Activated naive CD8-positive, alpha-beta T cell treated with anti-CD3 and anti-CD28 coated beads, Interleukin-2, amount 10 ng/mL, durations not matched to agents 7 days and 5 days (primary cell): ENCODE data around the gene PTPRN2. TPM values are rescaled to one million over a fixed set of nuclear protein-coding genes. Genes with fewer than 3 reads are reported as not detected.

ENCODE experiments used
- ATAC-seq: fragments of 150-1000 bp; cut with Tn5 transposase; one replicate; pipeline ENCODE4 v1.10.0; 2021; ENCODE audit warnings: low read depth, moderate library complexity
- POLR2A ChIA-PET: fragments of 350-600 bp; sonication (Branson Sonifier 250); formaldehyde crosslinking; loops from one replicate; lab custom pipeline; 2021; ENCODE audit warnings: antibody characterized with exemption; lab: Charles Lee
- DNase-seq: peaks from one replicate; pipeline ENCODE4 v3.0.0; 2021
- H3K27ac Mint-ChIP-seq: one replicate; pipeline ENCODE4 v1.8.0; 2022; ENCODE audit warnings: mild to moderate bottlenecking, mixed read lengths
- H3K27me3 Mint-ChIP-seq: one replicate; pipeline ENCODE4 v1.8.0; 2022; ENCODE audit warnings: mild to moderate bottlenecking, moderate library complexity, mixed read lengths
- H3K36me3 Mint-ChIP-seq: one replicate; pipeline ENCODE4 v1.8.0; 2021; ENCODE audit warnings: mild to moderate bottlenecking, mixed read lengths
- H3K4me1 Mint-ChIP-seq: one replicate; pipeline ENCODE4 v1.8.0; 2021; ENCODE audit warnings: mixed read lengths
- H3K4me3 Mint-ChIP-seq: one replicate; pipeline ENCODE4 v1.8.0; 2022; ENCODE audit warnings: mild to moderate bottlenecking, moderate library complexity, mixed read lengths
- H3K9me3 Mint-ChIP-seq: one replicate; pipeline ENCODE4 v1.8.0; 2021; ENCODE audit warnings: mixed read lengths
- total RNA-seq, 2 experiments: library from RNA; stranded (reverse); gene quantifications; one replicate each; pipeline ENCODE4 v1.2.3, GENCODE V29; 2021

The PTPRN2 gene
- total RNA-seq, 2 experiments from 2014 or later: 4.5 to 4.9 TPM

- POLR2A ChIA-PET: no interaction called here
- Mint-ChIP-seq H3K4me3 (no peak overlapping the region), H3K27ac (no peak overlapping the region), H3K27me3 (no peaks in the 10 kb centered on the region), H3K36me3 (no peaks in the 10 kb centered on the region), H3K4me1 (no peaks in the 10 kb centered on the region), H3K9me3 (peaks cover 5% of the 10 kb centered on the region)
- DNase-seq (no peak), ATAC-seq (no peak)
These were observed 348.2 kb downstream of the PTPRN2 start for GRCh38 chr7:158239290-158239981.

- ATAC-seq (no peak), DNase-seq (no peak)
- no peak overlapping the region for H3K27ac Mint-ChIP-seq
- no peaks in the 10 kb centered on the region for H3K36me3 Mint-ChIP-seq
- POLR2A ChIA-PET: no interaction called here
- H3K27me3 Mint-ChIP-seq: no peaks in the 10 kb centered on the region
- H3K4me1 Mint-ChIP-seq: no peaks in the 10 kb centered on the region
- H3K9me3 Mint-ChIP-seq: peaks cover 7% of the 10 kb centered on the region
- H3K4me3 Mint-ChIP-seq: no peak overlapping the region
These were observed 348.9 kb downstream of the PTPRN2 start for GRCh38 chr7:158238616-158239289.

GRCh38 chr7:158237672-158238335 is 349.8 kb downstream of the PTPRN2 start:
- no peak overlapping the region for H3K4me3 Mint-ChIP-seq

DNA sequence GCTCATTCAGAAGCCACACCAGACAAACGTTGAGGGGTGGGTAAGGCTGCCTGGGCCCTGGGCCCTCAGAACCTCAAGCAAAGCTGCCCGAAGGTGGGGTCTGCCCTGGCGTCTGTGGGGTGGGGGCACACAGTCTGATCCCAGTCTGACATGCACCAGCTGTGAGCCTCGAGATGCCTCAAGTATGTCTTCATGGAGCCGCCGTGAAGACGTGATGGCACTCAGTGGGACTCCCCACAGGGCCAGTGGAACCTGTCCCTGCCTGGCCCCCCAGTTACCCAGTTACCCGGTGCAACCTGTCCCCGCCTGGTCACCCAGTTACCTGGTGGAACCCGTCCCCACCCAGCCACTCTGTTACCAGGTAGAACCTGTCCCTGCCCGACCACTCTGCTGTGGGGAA is 351.2 kb downstream of the PTPRN2 start:
- ATAC-seq: no peak
- H3K9me3 Mint-ChIP-seq: peaks cover 10% of the 10 kb centered on the region

More at GRCh38 chr7:158237672-158238335, 349.8 kb downstream of the PTPRN2 start:
- ATAC-seq: no peak
- Mint-ChIP-seq H3K36me3 (no peaks in the 10 kb centered on the region), H3K27ac (no peak overlapping the region), H3K9me3 (peaks cover 7% of the 10 kb centered on the region), H3K27me3 (no peaks in the 10 kb centered on the region), H3K4me1 (no peaks in the 10 kb centered on the region)
- POLR2A ChIA-PET: no interaction called here
- DNase-seq: no peak

DNA sequence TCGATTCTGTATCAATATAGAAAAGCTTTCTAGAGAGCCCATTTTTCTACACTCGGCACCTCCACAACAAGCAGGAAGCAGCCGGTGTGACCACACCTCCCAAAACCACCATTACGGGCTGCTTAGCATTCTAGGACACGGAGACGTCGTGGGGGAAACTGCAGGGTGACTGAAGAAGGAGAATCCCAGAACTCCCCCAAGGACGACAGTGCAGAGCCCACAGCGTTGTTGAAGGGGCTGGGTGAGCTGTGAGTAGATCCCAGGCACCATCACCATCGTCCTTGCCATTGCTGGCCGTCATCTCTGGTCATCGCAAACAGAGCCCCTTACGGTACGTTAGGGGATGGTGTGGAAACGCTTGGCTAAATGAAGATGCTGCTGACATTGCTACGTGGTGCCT is 351.8 kb downstream of the PTPRN2 start:
- Mint-ChIP-seq H3K36me3 (no peaks in the 10 kb centered on the region), H3K4me1 (no peaks in the 10 kb centered on the region), H3K27ac (no peak overlapping the region), H3K9me3 (peaks cover 10% of the 10 kb centered on the region), H3K27me3 (no peaks in the 10 kb centered on the region), H3K4me3 (no peak overlapping the region)
- POLR2A ChIA-PET: no interaction called here
- ATAC-seq (no peak), DNase-seq (no peak)

More for the DNA sequence above, 351.2 kb downstream of the PTPRN2 start:
- Mint-ChIP-seq H3K36me3 (no peaks in the 10 kb centered on the region), H3K27ac (no peak overlapping the region), H3K4me1 (no peaks in the 10 kb centered on the region), H3K27me3 (no peaks in the 10 kb centered on the region), H3K4me3 (no peak overlapping the region)
- POLR2A ChIA-PET: no interaction called here
- DNase-seq: no peak

DNA sequence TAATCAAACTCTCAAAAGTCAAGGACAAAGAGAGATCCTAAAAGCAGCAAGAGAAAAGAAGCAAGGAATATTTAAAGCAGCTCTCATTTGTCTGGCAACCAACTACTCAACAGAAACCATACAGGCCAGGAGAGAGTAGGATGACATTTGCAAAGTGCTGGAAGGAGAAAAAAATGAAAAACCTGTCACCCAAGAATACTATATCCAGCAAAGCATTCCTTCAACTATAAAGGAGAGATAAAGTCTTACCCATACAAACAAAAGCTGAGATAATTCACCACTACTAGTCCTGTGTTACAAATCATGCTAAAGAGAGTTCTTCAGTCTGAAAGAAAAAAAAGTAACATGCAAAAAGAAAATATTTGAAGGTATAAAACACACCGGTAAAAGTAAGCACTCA is 357.7 kb downstream of the PTPRN2 start:
- DNase-seq (no peak), ATAC-seq (no peak)
- Mint-ChIP-seq H3K27ac (no peak overlapping the region), H3K36me3 (no peaks in the 10 kb centered on the region), H3K27me3 (no peaks in the 10 kb centered on the region), H3K4me1 (no peaks in the 10 kb centered on the region), H3K9me3 (peaks cover 14% of the 10 kb centered on the region), H3K4me3 (no peak overlapping the region)
- POLR2A ChIA-PET: no interaction called here

DNA sequence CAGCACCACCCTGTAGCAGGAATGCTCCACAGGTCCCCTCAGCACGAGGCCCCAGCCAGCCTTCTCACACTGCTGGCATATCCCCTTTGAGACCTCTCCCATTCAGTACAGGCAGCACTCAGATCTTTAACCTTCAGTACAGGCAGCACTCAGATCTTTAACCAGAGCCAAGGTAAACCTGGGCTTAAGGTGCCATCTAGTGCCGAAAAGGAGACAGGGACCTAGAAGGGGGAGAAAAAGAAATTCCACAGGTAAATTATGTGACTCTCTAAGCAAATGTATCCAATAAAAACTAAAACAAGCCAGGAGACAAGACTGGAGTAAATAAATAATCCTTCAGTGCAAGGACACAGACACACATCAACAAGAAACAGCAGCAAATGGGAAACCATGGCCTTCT is 358.6 kb downstream of the PTPRN2 start:
- no peaks in the 10 kb centered on the region for H3K4me1 Mint-ChIP-seq
- no peak for DNase-seq
- no peak for ATAC-seq
- no peaks in the 10 kb centered on the region for H3K36me3 Mint-ChIP-seq
- H3K27ac Mint-ChIP-seq: no peak overlapping the region
- no peak overlapping the region for H3K4me3 Mint-ChIP-seq
- H3K9me3 Mint-ChIP-seq: peaks cover 14% of the 10 kb centered on the region
- POLR2A ChIA-PET: no interaction called here
- no peaks in the 10 kb centered on the region for H3K27me3 Mint-ChIP-seq

GRCh38 chr7:158228131-158228530 is 359.5 kb downstream of the PTPRN2 start:
- Mint-ChIP-seq H3K4me3 (no peak overlapping the region), H3K27ac (no peak overlapping the region), H3K36me3 (no peaks in the 10 kb centered on the region), H3K27me3 (no peaks in the 10 kb centered on the region), H3K9me3 (peaks cover 12% of the 10 kb centered on the region), H3K4me1 (no peaks in the 10 kb centered on the region)
- POLR2A ChIA-PET: no interaction called here
- ATAC-seq (no peak), DNase-seq (no peak)

DNA sequence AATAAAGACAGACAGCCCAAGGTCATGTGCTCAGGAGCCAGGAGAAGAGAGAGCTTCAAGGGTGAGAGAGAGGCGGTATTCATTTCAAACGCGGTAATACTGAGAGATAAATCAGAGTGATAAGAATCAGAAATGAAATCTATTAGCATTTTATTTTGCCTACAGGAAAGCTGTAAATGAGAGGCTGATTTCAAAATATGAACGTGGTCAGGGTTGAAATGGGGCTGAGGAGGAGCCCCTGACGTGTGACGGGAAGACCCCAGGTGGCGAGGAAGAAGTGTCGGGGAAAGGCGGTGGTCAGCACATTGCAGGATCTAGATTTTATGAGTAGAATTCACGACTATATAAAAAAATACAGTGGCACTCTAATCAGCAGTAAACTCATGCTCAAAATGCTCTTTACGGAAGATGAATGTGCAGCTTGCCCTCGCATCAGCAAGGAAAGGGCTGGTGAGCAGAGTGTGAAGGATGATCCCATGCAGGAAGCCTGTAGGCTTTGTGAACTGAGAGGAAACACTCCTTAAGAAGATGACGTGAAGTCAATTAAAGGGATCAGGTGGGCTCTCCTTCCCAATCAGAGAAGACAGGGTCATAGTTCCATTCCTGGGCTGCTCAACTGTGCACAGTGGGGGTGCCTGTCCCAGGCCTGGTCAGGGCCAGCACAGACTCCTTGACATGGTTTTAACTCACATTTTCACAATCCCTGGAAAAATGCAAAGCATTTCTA is 360.2 kb downstream of the PTPRN2 start:
- Mint-ChIP-seq H3K36me3 (no peaks in the 10 kb centered on the region), H3K27ac (no peak overlapping the region), H3K4me3 (no peak overlapping the region), H3K9me3 (peaks cover 11% of the 10 kb centered on the region), H3K27me3 (no peaks in the 10 kb centered on the region), H3K4me1 (no peaks in the 10 kb centered on the region)
- POLR2A ChIA-PET: no interaction called here
- no peak for DNase-seq
- ATAC-seq: no peak

- no peaks in the 10 kb centered on the region for H3K36me3 Mint-ChIP-seq
- POLR2A ChIA-PET: no interaction called here
- H3K27ac Mint-ChIP-seq: no peak overlapping the region
- no peak overlapping the region for H3K4me3 Mint-ChIP-seq
- peaks cover 6% of the 10 kb centered on the region for H3K9me3 Mint-ChIP-seq
- H3K4me1 Mint-ChIP-seq: no peaks in the 10 kb centered on the region
- H3K27me3 Mint-ChIP-seq: peaks cover 6% of the 10 kb centered on the region
- ATAC-seq: no peak
- DNase-seq: no peak
These were observed 371.4 kb downstream of the PTPRN2 start for GRCh38 chr7:158216198-158216597.

DNA sequence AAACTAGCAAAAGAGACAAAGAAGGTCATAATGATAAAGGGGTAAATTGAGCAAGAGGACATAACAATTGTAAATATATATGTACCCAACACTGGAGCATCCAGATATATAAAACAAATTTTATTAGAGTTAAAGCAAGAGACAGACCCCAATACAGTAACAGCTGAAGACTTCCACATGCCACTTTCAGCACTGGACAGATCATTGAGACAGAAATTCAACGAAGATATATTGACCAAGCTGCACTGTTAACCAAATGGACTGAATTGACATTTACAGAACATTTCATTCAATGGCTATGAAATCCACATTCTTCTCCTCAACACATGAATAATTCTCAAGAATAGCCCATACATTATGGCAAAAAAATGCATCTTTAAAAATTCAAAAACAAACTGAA is 378.2 kb downstream of the PTPRN2 start:
- no peak for DNase-seq
- Mint-ChIP-seq H3K27ac (no peak overlapping the region), H3K27me3 (peaks cover 2% of the 10 kb centered on the region), H3K4me3 (no peak overlapping the region), H3K4me1 (no peaks in the 10 kb centered on the region), H3K9me3 (peaks cover 4% of the 10 kb centered on the region), H3K36me3 (no peaks in the 10 kb centered on the region)
- POLR2A ChIA-PET: no interaction called here
- ATAC-seq: no peak

- H3K9me3 Mint-ChIP-seq: peaks cover 6% of the 10 kb centered on the region
- H3K27me3 Mint-ChIP-seq: peaks cover 8% of the 10 kb centered on the region
- H3K4me1 Mint-ChIP-seq: no peaks in the 10 kb centered on the region
- no peak overlapping the region for H3K27ac Mint-ChIP-seq
- DNase-seq: no peak
- POLR2A ChIA-PET: no interaction called here
- no peak overlapping the region for H3K4me3 Mint-ChIP-seq
- no peak for ATAC-seq
- H3K36me3 Mint-ChIP-seq: no peaks in the 10 kb centered on the region
These were observed 381.3 kb downstream of the PTPRN2 start for GRCh38 chr7:158206341-158206740.

GRCh38 chr7:158204453-158204852 is 383.2 kb downstream of the PTPRN2 start:
- ATAC-seq: no peak
- Mint-ChIP-seq H3K27ac (no peak overlapping the region), H3K36me3 (no peaks in the 10 kb centered on the region), H3K9me3 (peaks cover 3% of the 10 kb centered on the region), H3K27me3 (peaks cover 8% of the 10 kb centered on the region), H3K4me1 (no peaks in the 10 kb centered on the region), H3K4me3 (no peak overlapping the region)
- POLR2A ChIA-PET: no interaction called here
- DNase-seq: no peak
